GM12891 (cell line): ENCODE measurements around the gene GLIS1.

Experiments used
- PAX5 ChIP-seq: IDR thresholded peaks from 2 replicates; pipeline ENCODE4 v1.6.1; 2011; ENCODE audit warnings: low read length, moderate library complexity, mild to moderate bottlenecking; ENCODE audit not compliant: insufficient read depth, severe bottlenecking
- POLR2A ChIP-seq: IDR thresholded peaks from 2 replicates; pipeline ENCODE4 v1.6.1; 2011; ENCODE audit warnings: low read depth, low read length, control low read depth
- POLR2AphosphoS5 ChIP-seq: IDR thresholded peaks from 2 replicates; pipeline ENCODE4 v1.6.1; 2011; ENCODE audit warnings: low read depth, low read length, control low read depth
- SPI1 ChIP-seq: IDR thresholded peaks from 2 replicates; pipeline ENCODE4 v1.6.1; 2011; ENCODE audit warnings: low read depth, low read length, control low read depth
- TAF1 ChIP-seq: IDR thresholded peaks from 2 replicates; pipeline ENCODE4 v1.6.1; 2011; ENCODE audit warnings: low read depth, low read length, control low read depth

DNA sequence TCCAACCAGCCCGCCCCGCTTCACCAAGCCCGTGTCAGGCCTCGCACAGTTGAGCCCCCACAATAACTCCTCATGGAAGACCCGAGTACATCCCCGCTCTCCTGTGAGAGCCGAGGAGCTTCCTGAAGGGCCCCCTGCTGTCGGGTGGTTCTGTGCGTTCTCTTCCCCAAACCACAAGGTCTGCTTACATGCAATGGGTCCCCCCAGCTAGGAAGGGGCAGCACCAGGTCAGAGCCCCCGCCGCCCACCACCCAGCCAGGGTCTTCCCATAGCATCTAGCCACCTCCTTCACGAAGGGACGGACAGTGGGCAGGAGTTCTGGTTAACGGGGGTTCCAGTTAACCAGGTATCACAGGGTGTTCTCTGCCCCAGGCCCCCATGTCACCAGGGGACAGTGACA, 51.5 kb downstream of the GLIS1 start:
- TF ChIP-seq POLR2A (no peak), POLR2AphosphoS5 (no peak), TAF1 (no peak), SPI1 (no peak), PAX5 (no peak)
